Activated naive CD8-positive, alpha-beta T cell (primary cell): ENCODE data around the gene DHRS1.

Experiments used
- H3K27ac Mint-ChIP-seq: one replicate; pipeline ENCODE4 v1.8.0; 2021; ENCODE audit warnings: mixed read lengths
- H3K27me3 Mint-ChIP-seq: one replicate; pipeline ENCODE4 v1.8.0; 2021; ENCODE audit warnings: mixed read lengths
- H3K36me3 Mint-ChIP-seq: one replicate; pipeline ENCODE4 v1.8.0; 2021; ENCODE audit warnings: mixed read lengths
- H3K4me1 Mint-ChIP-seq: one replicate; pipeline ENCODE4 v1.8.0; 2021; ENCODE audit warnings: low read depth, mixed read lengths
- H3K4me3 Mint-ChIP-seq: one replicate; pipeline ENCODE4 v1.8.0; 2021; ENCODE audit warnings: mild to moderate bottlenecking, mixed read lengths
- H3K9me3 Mint-ChIP-seq: one replicate; pipeline ENCODE4 v1.8.0; 2021; ENCODE audit warnings: low read depth, mixed read lengths

The DHRS1 gene

DNA sequence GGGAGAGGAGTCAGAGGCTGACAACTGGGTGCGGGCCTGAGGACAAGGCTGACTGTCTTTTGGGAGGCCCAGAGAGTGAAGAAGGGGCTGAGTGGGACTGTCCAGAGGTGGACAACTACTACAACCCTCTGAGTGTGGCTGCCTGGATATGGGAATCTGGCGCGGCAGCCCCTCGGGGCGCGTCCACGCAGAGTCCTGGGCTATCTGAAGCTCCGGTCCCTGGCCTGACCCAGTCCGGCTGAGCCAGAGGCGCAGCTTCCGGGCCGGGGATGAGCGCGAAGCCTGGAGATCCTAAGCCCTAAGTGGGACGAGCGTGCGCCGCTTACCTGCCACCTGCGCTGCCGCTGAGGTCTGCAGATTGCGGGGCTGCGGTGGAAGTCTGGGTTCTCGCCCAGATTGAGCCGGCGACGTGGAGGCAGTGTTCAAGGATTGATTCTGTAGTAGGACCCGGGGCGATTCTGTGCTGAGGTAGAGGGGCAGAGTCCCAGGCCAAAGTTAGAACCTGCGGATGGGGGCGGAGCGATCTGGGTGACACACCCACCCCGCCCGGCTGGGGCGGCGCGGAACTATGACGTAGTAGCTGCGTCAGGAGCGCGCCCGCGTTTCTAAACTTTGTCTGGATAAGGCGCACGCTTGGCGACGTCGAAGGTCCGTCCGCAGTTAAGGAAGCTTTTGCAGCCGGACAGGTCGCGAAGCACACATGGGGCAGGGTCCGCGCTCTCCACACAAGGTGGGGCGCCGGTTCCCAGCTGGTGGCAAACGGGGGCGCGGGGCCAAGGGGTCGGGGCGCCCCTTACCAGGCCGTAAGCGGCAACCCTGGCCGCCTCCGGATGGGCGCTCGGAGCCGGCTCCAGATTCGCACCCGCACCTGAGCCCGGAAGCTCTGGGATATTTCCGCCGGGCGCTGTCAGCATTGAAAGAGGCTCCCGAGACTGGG is at the start of gene DHRS1, which contains the start of gene NOP9:
Gene DHRS1, minus strand, starts transcription at position 526 of the 937 bp plus-strand sequence. CDS start 674 bp downstream, outside the sequence.
Gene NOP9, plus strand, starts transcription at position 596 of the 937 bp plus-strand sequence. Its CDS starts 105 bp downstream, at position 701.
- Mint-ChIP-seq H3K27me3 (no peaks in the 10 kb centered on the region), H3K27ac (peak within 1 kb of the TSS; percentile 94), H3K36me3 (peaks cover 7% of the 10 kb centered on the region), H3K4me1 (peaks cover 42% of the 10 kb centered on the region), H3K4me3 (peak within 1 kb of the TSS; percentile 96), H3K9me3 (no peaks in the 10 kb centered on the region)

- H3K27me3 Mint-ChIP-seq: peaks cover 26% of the 10 kb centered on the region
Observed at GRCh38 chr14:24348186-24348585, 48.6 kb upstream of the DHRS1 start.

DNA sequence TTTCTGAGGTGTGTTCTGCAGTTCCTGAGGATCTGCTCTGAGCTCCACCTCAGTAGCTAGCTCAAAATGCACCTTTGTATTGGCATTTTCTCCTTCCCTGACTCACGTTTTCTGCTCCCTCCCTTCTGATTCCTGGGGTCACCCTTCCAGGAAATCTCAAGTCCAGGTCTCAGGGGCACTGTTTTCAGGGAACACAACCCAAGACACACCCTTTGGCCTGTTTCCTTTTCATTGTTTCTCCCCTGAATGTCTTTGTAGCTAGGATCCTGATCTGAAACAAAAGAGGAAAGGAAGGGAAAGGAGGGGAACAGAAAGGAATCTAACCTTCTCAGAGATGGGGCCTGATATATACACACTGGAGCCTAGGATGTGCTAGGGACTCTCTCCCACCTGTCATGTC is 47.6 kb upstream of the DHRS1 start:
- H3K4me1 Mint-ChIP-seq: no peaks in the 10 kb centered on the region
- no peak overlapping the region for H3K4me3 Mint-ChIP-seq
- H3K36me3 Mint-ChIP-seq: no peaks in the 10 kb centered on the region
- H3K9me3 Mint-ChIP-seq: no peaks in the 10 kb centered on the region
- peaks cover 23% of the 10 kb centered on the region for H3K27me3 Mint-ChIP-seq
- no peak overlapping the region for H3K27ac Mint-ChIP-seq

More at GRCh38 chr14:24348186-24348585, 48.6 kb upstream of the DHRS1 start:
- Mint-ChIP-seq H3K27ac (no peak overlapping the region), H3K36me3 (no peaks in the 10 kb centered on the region), H3K4me1 (no peaks in the 10 kb centered on the region), H3K9me3 (no peaks in the 10 kb centered on the region), H3K4me3 (no peak overlapping the region)

DNA sequence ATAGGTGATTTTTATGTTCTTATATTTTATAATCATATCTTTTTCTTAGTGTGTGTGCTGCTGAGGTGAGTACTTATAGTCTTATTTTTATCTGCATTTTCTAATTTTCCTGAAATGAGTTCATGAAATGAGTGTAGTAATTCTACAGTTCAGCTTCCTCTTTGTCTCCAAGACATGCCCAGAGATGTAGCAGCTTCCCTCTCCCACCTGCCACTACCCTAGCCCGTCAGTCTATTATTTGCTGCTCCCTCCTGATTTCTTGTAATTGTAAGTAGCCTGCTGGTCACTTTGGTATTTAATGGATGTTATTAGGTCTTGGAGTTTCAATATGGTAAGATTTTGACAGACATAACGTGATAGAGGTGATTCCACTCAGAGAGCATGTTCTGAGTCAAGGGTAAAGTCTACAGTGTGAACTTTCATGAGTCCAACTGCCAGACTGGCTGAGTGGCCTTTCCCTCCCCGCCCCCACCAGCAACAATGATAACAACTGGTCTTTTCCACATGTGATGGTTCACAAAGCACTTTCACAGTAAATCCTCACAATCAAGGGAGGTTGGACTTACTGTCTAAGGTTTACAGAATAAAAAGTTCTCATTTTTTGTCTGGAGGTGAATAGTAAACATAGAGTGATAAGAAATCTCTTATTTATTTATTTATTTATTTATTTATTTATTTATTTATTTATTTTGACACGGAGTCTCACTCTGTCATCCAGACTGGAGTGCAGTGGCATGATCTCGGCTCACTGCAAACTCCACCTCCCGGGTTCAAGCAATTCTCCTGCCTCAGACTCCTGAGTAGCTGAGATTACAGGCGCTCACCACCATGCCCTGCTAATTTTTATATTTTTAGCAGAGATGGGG is 44.4 kb upstream of the DHRS1 start:
- H3K36me3 Mint-ChIP-seq: no peaks in the 10 kb centered on the region
- H3K27ac Mint-ChIP-seq: no peak overlapping the region
- H3K9me3 Mint-ChIP-seq: no peaks in the 10 kb centered on the region
- no peak overlapping the region for H3K4me3 Mint-ChIP-seq
- peaks cover 9% of the 10 kb centered on the region for H3K4me1 Mint-ChIP-seq
- H3K27me3 Mint-ChIP-seq: peaks cover 11% of the 10 kb centered on the region

DNA sequence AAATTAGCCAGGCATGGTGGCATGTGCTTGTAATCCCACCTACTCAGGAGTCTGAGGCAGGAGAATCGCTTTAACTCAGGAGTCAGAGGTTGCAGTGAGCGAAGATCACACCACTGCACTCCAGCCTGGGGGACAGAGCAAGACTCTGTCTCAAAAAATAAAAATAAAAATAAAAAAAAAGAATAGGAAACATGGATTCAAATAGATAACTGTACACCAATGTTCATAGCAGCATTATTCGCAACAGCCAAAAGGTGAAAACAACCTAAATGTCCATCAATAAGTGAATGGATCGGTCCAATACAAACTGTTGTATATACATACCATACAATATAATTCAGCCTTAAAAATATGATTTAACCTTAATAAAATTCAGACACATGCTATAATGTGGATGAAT is 43.3 kb upstream of the DHRS1 start:
- Mint-ChIP-seq H3K4me1 (peaks cover 17% of the 10 kb centered on the region), H3K36me3 (no peaks in the 10 kb centered on the region), H3K9me3 (no peaks in the 10 kb centered on the region), H3K27me3 (peaks cover 11% of the 10 kb centered on the region), H3K4me3 (no peak overlapping the region), H3K27ac (no peak overlapping the region)

GRCh38 chr14:24340606-24341005 is 41.0 kb upstream of the DHRS1 start:
- H3K4me1 Mint-ChIP-seq: peaks cover 22% of the 10 kb centered on the region
- no peak overlapping the region for H3K27ac Mint-ChIP-seq
- no peaks in the 10 kb centered on the region for H3K9me3 Mint-ChIP-seq
- peak overlapping the region; percentile 91 for H3K4me3 Mint-ChIP-seq
- peaks cover 5% of the 10 kb centered on the region for H3K27me3 Mint-ChIP-seq
- peaks cover 2% of the 10 kb centered on the region for H3K36me3 Mint-ChIP-seq

GRCh38 chr14:24339284-24340151 is 39.9 kb upstream of the DHRS1 start, which contains the start of gene RIPK3:
RIPK3 (minus strand) TSS chr14:24339991; CDS start chr14:24339826, 165 bp downstream.
- Mint-ChIP-seq H3K27ac (peak within 1 kb of the TSS; percentile 61), H3K27me3 (peaks cover 4% of the 10 kb centered on the region), H3K4me3 (peak within 1 kb of the TSS; percentile 91), H3K4me1 (peaks cover 27% of the 10 kb centered on the region), H3K9me3 (no peaks in the 10 kb centered on the region), H3K36me3 (peaks cover 2% of the 10 kb centered on the region)

- H3K4me1 Mint-ChIP-seq: peaks cover 32% of the 10 kb centered on the region
- no peak overlapping the region for H3K27ac Mint-ChIP-seq
- peak overlapping the region; percentile 91 for H3K4me3 Mint-ChIP-seq
Observed at GRCh38 chr14:24338843-24339242, 39.3 kb upstream of the DHRS1 start.

GRCh38 chr14:24337824-24338175 is 38.2 kb upstream of the DHRS1 start:
- Mint-ChIP-seq H3K4me1 (peaks cover 41% of the 10 kb centered on the region), H3K27me3 (peaks cover 2% of the 10 kb centered on the region), H3K27ac (no peak overlapping the region)

More at GRCh38 chr14:24338843-24339242, 39.3 kb upstream of the DHRS1 start:
- H3K36me3 Mint-ChIP-seq: peaks cover 2% of the 10 kb centered on the region
- H3K9me3 Mint-ChIP-seq: no peaks in the 10 kb centered on the region
- H3K27me3 Mint-ChIP-seq: peaks cover 3% of the 10 kb centered on the region

GRCh38 chr14:24337144-24337823 is 37.7 kb upstream of the DHRS1 start:
- Mint-ChIP-seq H3K36me3 (peaks cover 2% of the 10 kb centered on the region), H3K27ac (no peak overlapping the region), H3K4me1 (peaks cover 45% of the 10 kb centered on the region), H3K9me3 (no peaks in the 10 kb centered on the region), H3K4me3 (no peak overlapping the region), H3K27me3 (peaks cover 4% of the 10 kb centered on the region)

More at GRCh38 chr14:24337824-24338175, 38.2 kb upstream of the DHRS1 start:
- H3K4me3 Mint-ChIP-seq: peak overlapping the region; percentile 91
- H3K9me3 Mint-ChIP-seq: no peaks in the 10 kb centered on the region
- peaks cover 2% of the 10 kb centered on the region for H3K36me3 Mint-ChIP-seq

DNA sequence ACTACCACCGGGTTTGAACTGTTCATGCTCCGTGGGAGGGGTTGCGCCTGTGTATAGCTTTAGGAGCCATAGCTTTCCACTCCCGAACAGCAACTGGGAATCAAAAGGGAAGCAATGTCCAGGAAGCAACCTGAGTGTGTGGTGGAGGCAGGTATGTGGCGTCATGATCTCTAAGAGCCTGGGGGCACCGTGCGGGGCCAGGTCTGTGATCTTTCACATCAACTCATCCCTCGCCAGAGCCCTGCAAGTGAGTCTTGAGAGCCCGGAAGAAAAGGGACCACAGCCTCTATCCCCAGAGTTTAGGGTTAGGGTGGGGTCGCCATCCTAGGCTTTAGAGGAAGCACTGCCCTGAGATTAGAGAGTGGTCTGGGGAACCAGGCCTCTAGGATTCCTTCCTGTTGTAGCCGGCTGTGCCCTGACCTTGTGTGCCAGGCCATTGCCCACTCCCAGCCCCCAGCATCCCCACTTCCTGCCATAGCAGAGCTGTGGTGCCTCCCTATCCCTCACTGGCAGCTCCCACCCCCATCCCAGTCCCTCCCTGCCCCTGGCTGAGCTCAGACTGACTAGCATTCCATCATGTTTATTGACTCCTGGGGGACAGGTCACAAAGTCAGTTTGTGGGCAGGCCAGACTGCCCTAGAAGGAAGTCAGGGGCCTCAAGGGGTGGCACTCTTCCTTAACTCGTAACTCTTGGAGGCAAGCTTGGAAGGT is 36.0 kb upstream of the DHRS1 start:
- Mint-ChIP-seq H3K27ac (no peak overlapping the region), H3K36me3 (peaks cover 2% of the 10 kb centered on the region), H3K9me3 (no peaks in the 10 kb centered on the region), H3K4me1 (peaks cover 53% of the 10 kb centered on the region), H3K4me3 (peak overlapping the region; percentile 61), H3K27me3 (peaks cover 7% of the 10 kb centered on the region)

DNA sequence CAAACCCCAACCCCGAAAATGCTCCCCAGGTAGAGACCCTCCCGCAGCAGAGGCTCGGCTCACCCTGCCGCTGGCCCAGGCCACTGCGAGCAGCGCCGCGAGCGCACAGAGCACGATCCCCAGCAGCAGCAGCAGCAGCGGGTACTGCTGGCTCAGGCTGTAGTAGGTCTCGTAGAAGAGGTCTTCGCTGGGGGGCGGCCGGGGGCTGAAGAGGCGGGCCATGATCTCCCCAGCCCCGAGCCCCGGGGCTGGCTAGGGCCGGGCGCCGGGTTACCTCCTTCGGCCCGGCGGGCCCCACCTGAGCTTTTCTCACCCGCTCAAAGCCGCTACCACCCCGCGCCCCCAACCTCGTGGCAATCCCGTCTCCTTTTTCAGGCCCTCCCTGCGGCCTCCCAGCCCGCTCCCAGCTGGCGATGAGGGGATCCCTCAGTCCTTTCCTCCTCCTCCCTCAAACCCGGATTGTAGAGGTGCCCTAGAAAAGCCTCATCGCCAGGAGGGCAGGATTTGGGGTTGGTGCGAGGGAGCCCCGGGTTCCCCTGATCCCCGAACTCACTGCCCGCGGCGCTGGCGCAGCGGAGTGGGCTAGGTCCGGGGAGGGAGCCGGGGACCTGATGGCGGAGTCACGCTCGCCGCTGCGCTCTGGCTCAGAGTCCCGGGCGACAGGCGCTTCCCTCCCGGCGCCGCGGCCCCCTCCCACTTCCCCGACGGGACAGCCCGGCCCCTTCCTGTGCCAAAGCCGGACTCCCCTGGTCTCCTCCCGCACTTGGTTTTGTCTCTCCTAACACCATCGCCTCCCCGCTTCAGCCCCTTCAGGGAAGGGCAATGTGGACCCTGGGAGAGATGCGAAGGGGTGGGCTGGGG is 35.1 kb upstream of the DHRS1 start, which contains the start of gene ADCY4:
Gene ADCY4, minus strand, starts transcription at position 641 of the 861 bp plus-strand sequence. Its CDS starts 419 bp downstream, at position 222.
- peaks cover 8% of the 10 kb centered on the region for H3K27me3 Mint-ChIP-seq
- peaks cover 49% of the 10 kb centered on the region for H3K4me1 Mint-ChIP-seq
- no peak within 1 kb of the TSS for H3K27ac Mint-ChIP-seq

More for the DNA sequence above, 35.1 kb upstream of the DHRS1 start, which contains the start of gene ADCY4:
- Mint-ChIP-seq H3K9me3 (no peaks in the 10 kb centered on the region), H3K4me3 (peak within 1 kb of the TSS; percentile 92), H3K36me3 (peaks cover 2% of the 10 kb centered on the region)
